GM12874 (cell line): ENCODE measurements around the gene STK11IP.

Experiments used
- CTCF ChIP-seq: IDR thresholded peaks from 2 replicates; pipeline ENCODE4 v1.5.1; 2011; ENCODE audit warnings: low read depth, mild to moderate bottlenecking, control low read depth, low read length, moderate library complexity; ENCODE audit not compliant: insufficient read depth

STK11IP gene

GRCh38 chr2:219650426-219651248 lies 53.0 kb downstream of the STK11IP start:
- TF ChIP-seq CTCF, result no peak

- TF ChIP-seq CTCF, result no peak
These were observed 58.9 kb downstream of the STK11IP start for GRCh38 chr2:219656526-219656925.

GRCh38 chr2:219658196-219658846 lies 60.7 kb downstream of the STK11IP start:
- no peak for TF ChIP-seq CTCF

GRCh38 chr2:219658874-219659273 lies 61.2 kb downstream of the STK11IP start:
- TF ChIP-seq CTCF, result no peak

GRCh38 chr2:219661197-219661954 lies 63.7 kb downstream of the STK11IP start:
- TF ChIP-seq CTCF, result no peak

- TF ChIP-seq CTCF, result no peak
These were observed 64.3 kb downstream of the STK11IP start for GRCh38 chr2:219661955-219662395.

- TF ChIP-seq CTCF, result no peak
These were observed 64.9 kb downstream of the STK11IP start for GRCh38 chr2:219662566-219662965.
